HepG2 (cell line): ENCODE measurements around the gene CHN2. TPM values are rescaled to one million over a fixed set of nuclear protein-coding genes. Genes with fewer than 3 reads are reported as not detected.

Experiments
- CERS6 ChIP-seq: sonication (generic); formaldehyde crosslinking; IDR thresholded peaks from 2 replicates; pipeline ENCODE4 v1.5.0; 2020; ENCODE audit warnings: missing genetic modification reagents
- FOXC1 ChIP-seq: sonication (generic); formaldehyde crosslinking; IDR thresholded peaks from 2 replicates; pipeline ENCODE4 v1.8.0; 2022; ENCODE audit warnings: mild to moderate bottlenecking, missing genetic modification reagents, borderline replicate concordance
- GLI4 ChIP-seq: sonication (generic); formaldehyde crosslinking; IDR thresholded peaks from 2 replicates; pipeline ENCODE4 v1.5.1; 2020; ENCODE audit warnings: missing genetic modification reagents, mild to moderate bottlenecking, moderate library complexity, borderline replicate concordance
- MTF2 ChIP-seq: sonication (generic); formaldehyde crosslinking; IDR thresholded peaks from 2 replicates; pipeline ENCODE4 v1.5.0; 2020; ENCODE audit warnings: missing genetic modification reagents, borderline replicate concordance
- PBX3 ChIP-seq: sonication (generic); formaldehyde crosslinking; IDR thresholded peaks from 2 replicates; pipeline ENCODE4 v1.8.1; 2023; ENCODE audit warnings: missing genetic modification reagents, inconsistent platforms, borderline replicate concordance
- RAD51 ChIP-seq: fragments of 450-650 bp; IDR thresholded peaks from 2 replicates; pipeline ENCODE4 v1.6.1; 2016; ENCODE audit warnings: borderline replicate concordance
- SP5 ChIP-seq: IDR thresholded peaks from 2 replicates; pipeline ENCODE4 v1.6.1; 2016; ENCODE audit warnings: low read depth, borderline replicate concordance
- ZNF232 ChIP-seq: sonication (generic); formaldehyde crosslinking; IDR thresholded peaks from 2 replicates; pipeline ENCODE4 v1.4.0; 2020; ENCODE audit warnings: missing genetic modification reagents, borderline replicate concordance
- ZNF484 ChIP-seq: sonication (generic); formaldehyde crosslinking; IDR thresholded peaks from 2 replicates; pipeline ENCODE4 v1.5.1; 2020; ENCODE audit warnings: mild to moderate bottlenecking, low read depth, missing genetic modification reagents, borderline replicate concordance
- polyA plus RNA-seq, 8 experiments: library from polyadenylated mRNA; depleted of rRNA in 3 of 8; stranded (reverse) in 7 of 8; unstranded in 1 of 8; fragments of >200 nt; fragmentation: Illumina TruSeq in 4 of 8; extraction: Trizol in 4 of 8; gene quantifications; 2 replicates each; pipeline versions ENCODE4 v1.2.1 to v1.2.3, GENCODE V29; 2011 to 2016; ENCODE audit warnings: low read depth in 4 of 8, missing spikeins in 1 of 8, mixed read lengths in 1 of 8; ENCODE audit not compliant: insufficient read depth in 1 of 8
- total RNA-seq, 5 experiments: library from RNA; depleted of rRNA; stranded (reverse); fragments of >200 nt; fragmentation: Illumina TruSeq; extraction: Trizol; gene quantifications; 2 replicates each; pipeline ENCODE4 v1.2.3, GENCODE V29; 2016; ENCODE audit warnings: low read depth in 1 of 5
- TF ChIP-seq, protein P1 (sequence below): sonication (generic); formaldehyde crosslinking; IDR thresholded peaks from one replicate; pipeline ENCODE4 v1.5.1; 2020; ENCODE audit warnings: mild to moderate bottlenecking, missing genetic modification reagents; ENCODE audit errors: not compliant biosample characterization

The CHN2 gene
- total and polyA plus RNA-seq, 2 of the 13 experiments (the other 11 are each of a cell fraction or from before 2014, with no cell fraction given), result 23.5 to 30.5 TPM

- TF ChIP-seq, protein P1, sequence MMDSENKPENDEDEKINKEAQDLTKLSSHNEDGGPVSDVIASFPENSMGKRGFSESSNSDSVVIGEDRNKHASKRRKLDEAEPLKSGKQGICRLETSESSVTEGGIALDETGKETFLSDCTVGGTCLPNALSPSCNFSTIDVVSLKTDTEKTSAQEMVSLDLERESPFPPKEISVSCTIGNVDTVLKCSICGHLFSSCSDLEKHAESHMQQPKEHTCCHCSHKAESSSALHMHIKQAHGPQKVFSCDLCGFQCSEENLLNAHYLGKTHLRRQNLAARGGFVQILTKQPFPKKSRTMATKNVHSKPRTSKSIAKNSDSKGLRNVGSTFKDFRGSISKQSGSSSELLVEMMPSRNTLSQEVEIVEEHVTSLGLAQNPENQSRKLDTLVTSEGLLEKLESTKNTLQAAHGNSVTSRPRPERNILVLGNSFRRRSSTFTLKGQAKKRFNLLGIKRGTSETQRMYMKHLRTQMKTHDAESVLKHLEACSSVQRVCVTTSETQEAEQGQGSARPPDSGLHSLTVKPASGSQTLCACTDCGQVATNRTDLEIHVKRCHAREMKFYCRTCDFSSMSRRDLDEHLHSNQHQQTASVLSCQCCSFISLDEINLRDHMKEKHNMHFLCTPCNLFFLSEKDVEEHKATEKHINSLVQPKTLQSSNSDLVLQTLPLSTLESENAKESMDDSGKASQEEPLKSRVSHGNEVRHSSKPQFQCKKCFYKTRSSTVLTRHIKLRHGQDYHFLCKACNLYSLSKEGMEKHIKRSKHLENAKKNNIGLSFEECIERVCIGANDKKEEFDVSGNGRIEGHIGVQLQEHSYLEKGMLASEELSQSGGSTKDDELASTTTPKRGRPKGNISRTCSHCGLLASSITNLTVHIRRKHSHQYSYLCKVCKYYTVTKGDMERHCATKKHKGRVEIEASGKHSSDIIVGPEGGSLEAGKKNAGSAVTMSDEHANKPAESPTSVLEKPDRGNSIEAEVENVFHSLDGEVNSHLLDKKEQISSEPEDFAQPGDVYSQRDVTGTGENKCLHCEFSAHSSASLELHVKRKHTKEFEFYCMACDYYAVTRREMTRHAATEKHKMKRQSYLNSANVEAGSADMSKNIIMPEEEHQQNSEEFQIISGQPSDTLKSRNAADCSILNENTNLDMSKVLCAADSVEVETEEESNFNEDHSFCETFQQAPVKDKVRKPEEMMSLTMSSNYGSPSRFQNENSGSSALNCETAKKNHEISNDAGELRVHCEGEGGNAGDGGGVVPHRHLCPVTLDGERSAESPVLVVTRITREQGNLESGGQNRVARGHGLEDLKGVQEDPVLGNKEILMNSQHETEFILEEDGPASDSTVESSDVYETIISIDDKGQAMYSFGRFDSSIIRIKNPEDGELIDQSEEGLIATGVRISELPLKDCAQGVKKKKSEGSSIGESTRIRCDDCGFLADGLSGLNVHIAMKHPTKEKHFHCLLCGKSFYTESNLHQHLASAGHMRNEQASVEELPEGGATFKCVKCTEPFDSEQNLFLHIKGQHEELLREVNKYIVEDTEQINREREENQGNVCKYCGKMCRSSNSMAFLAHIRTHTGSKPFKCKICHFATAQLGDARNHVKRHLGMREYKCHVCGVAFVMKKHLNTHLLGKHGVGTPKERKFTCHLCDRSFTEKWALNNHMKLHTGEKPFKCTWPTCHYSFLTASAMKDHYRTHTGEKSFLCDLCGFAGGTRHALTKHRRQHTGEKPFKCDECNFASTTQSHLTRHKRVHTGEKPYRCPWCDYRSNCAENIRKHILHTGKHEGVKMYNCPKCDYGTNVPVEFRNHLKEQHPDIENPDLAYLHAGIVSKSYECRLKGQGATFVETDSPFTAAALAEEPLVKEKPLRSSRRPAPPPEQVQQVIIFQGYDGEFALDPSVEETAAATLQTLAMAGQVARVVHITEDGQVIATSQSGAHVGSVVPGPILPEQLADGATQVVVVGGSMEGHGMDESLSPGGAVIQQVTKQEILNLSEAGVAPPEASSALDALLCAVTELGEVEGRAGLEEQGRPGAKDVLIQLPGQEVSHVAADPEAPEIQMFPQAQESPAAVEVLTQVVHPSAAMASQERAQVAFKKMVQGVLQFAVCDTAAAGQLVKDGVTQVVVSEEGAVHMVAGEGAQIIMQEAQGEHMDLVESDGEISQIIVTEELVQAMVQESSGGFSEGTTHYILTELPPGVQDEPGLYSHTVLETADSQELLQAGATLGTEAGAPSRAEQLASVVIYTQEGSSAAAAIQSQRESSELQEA (CRISPR knock-in tag), result no peak
- TF ChIP-seq ZNF232 (CRISPR knock-in tag) (no peak), CERS6 (no peak), PBX3 (CRISPR knock-in tag) (no peak), RAD51 (no peak), MTF2 (no peak), GLI4 (CRISPR knock-in tag) (no peak), ZNF484 (no peak), SP5 (CRISPR knock-in tag) (peak; percentile 61; the same call in 1 of the 2 replicates), FOXC1 (CRISPR knock-in tag) (no peak)
These were observed 97.4 kb downstream of the CHN2 start (continued) for GRCh38 chr7:29291723-29292618.
